ENCODE data around the gene IFNGR1.

- TF ChIP-seq ZNF331 (CRISPR knock-in tag; IDR thresholded peaks at IDR 0.05; ENCODE audit: low read depth) (no peak), CTCF (conservative IDR thresholded peaks at IDR 0.05; ENCODE audit: low read depth in 2 of 2) (no peak), EZH2 (IDR thresholded peaks at IDR 0.05; ENCODE audit: low read depth, unreplicated experiment) (no peak)
Observed at GRCh38 chr6:137261761-137262160, 42.6 kb upstream of the IFNGR1 start.
